Measurements from ENCODE around the gene PTPRM.

Gene PTPRM

GRCh38 chr18:8341481-8342230 lies 774.5 kb downstream of the PTPRM start:
- H3K36me3 ChIP-seq (ENCODE audit: control insufficient read depth, low read length): no peaks in the 10 kb centered on the region
- H3K9me2 ChIP-seq (replicated peaks; ENCODE audit: control insufficient read depth, low read length): no peaks in the 10 kb centered on the region
- no peaks in the 10 kb centered on the region for H3K27me3 ChIP-seq (ENCODE audit: control insufficient read depth, low read length)
- TF ChIP-seq CTCF (IDR thresholded peaks at IDR 0.05; ENCODE audit: low read depth, low read length, poor library complexity, severe bottlenecking) (no peak), EZH2phosphoT487 (IDR thresholded peaks at IDR 0.05; ENCODE audit: borderline replicate concordance, low read length) (no peak)
- H3K4me3 ChIP-seq (ENCODE audit: low read length): no peak overlapping the region
- H3K27ac ChIP-seq (ENCODE audit: low read depth, low read length): no peak overlapping the region
- H3K4me2 ChIP-seq (ENCODE audit: low read length): no peak overlapping the region
- H4K20me1 ChIP-seq (ENCODE audit: control insufficient read depth, insufficient read depth, low read depth, low read length): no peaks in the 10 kb centered on the region
- H3K9me3 ChIP-seq (ENCODE audit: control insufficient read depth, insufficient read depth, low read length): no peaks in the 10 kb centered on the region
- H3K4me1 ChIP-seq (ENCODE audit: control insufficient read depth, low read length): no peaks in the 10 kb centered on the region
- H3F3A ChIP-seq (ENCODE audit: control insufficient read depth, insufficient read depth): no peaks in the 10 kb centered on the region
- H3K79me2 ChIP-seq (ENCODE audit: control insufficient read depth, low read length): no peaks in the 10 kb centered on the region

- H3K4me2 ChIP-seq (ENCODE audit: low read length): no peak overlapping the region
- H3K9me2 ChIP-seq (replicated peaks; ENCODE audit: control insufficient read depth, low read length): no peaks in the 10 kb centered on the region
- TF ChIP-seq CTCF (IDR thresholded peaks at IDR 0.05; ENCODE audit: low read depth, low read length, poor library complexity, severe bottlenecking): no peak
- no peak for TF ChIP-seq EZH2phosphoT487 (IDR thresholded peaks at IDR 0.05; ENCODE audit: borderline replicate concordance, low read length)
- H3K27me3 ChIP-seq (ENCODE audit: control insufficient read depth, low read length): 0 out of 2 replicates have a peak, but pooled peaks cover 2% of the 10 kb centered on the region
- no peaks in the 10 kb centered on the region for H4K20me1 ChIP-seq (ENCODE audit: control insufficient read depth, insufficient read depth, low read depth, low read length)
- no peak overlapping the region for H3K27ac ChIP-seq (ENCODE audit: low read depth, low read length)
- H3K9me3 ChIP-seq (ENCODE audit: control insufficient read depth, insufficient read depth, low read length): no peaks in the 10 kb centered on the region
- no peaks in the 10 kb centered on the region for H3K4me1 ChIP-seq (ENCODE audit: control insufficient read depth, low read length)
- no peak overlapping the region for H3K4me3 ChIP-seq (ENCODE audit: low read length)
- H3K36me3 ChIP-seq (ENCODE audit: control insufficient read depth, low read length): no peaks in the 10 kb centered on the region
- no peaks in the 10 kb centered on the region for H3F3A ChIP-seq (ENCODE audit: control insufficient read depth, insufficient read depth)
- H3K79me2 ChIP-seq (ENCODE audit: control insufficient read depth, low read length): no peaks in the 10 kb centered on the region
Measured at GRCh38 chr18:8348051-8348720, 781.1 kb downstream of the PTPRM start.

GRCh38 chr18:8349608-8350323 lies 782.6 kb downstream of the PTPRM start:
- no peaks in the 10 kb centered on the region for H3K36me3 ChIP-seq (ENCODE audit: control insufficient read depth, low read length)
- H3K4me1 ChIP-seq (ENCODE audit: control insufficient read depth, low read length): no peaks in the 10 kb centered on the region
- H3K4me2 ChIP-seq (ENCODE audit: low read length): no peak overlapping the region

More at GRCh38 chr18:8349608-8350323, 782.6 kb downstream of the PTPRM start:
- no peak overlapping the region for H3K4me3 ChIP-seq (ENCODE audit: low read length)
- H3K9me3 ChIP-seq (ENCODE audit: control insufficient read depth, insufficient read depth, low read length): no peaks in the 10 kb centered on the region
- H3K9me2 ChIP-seq (replicated peaks; ENCODE audit: control insufficient read depth, low read length): no peaks in the 10 kb centered on the region
- H3K27ac ChIP-seq (ENCODE audit: low read depth, low read length): no peak overlapping the region
- no peaks in the 10 kb centered on the region for H3K79me2 ChIP-seq (ENCODE audit: control insufficient read depth, low read length)
- 0 out of 2 replicates have a peak, but pooled peaks cover 2% of the 10 kb centered on the region for H3K27me3 ChIP-seq (ENCODE audit: control insufficient read depth, low read length)
- H3F3A ChIP-seq (ENCODE audit: control insufficient read depth, insufficient read depth): no peaks in the 10 kb centered on the region
- no peak for TF ChIP-seq CTCF (IDR thresholded peaks at IDR 0.05; ENCODE audit: low read depth, low read length, poor library complexity, severe bottlenecking)
- TF ChIP-seq EZH2phosphoT487 (IDR thresholded peaks at IDR 0.05; ENCODE audit: borderline replicate concordance, low read length): no peak
- no peaks in the 10 kb centered on the region for H4K20me1 ChIP-seq (ENCODE audit: control insufficient read depth, insufficient read depth, low read depth, low read length)
